ENCODE measurements around the gene NRARP. TPM values are rescaled to one million over a fixed set of nuclear protein-coding genes. Genes with fewer than 3 reads are reported as not detected.

The NRARP gene
- total RNA-seq, 1 experiment from 2014 or later, result 22.2 TPM

DNA sequence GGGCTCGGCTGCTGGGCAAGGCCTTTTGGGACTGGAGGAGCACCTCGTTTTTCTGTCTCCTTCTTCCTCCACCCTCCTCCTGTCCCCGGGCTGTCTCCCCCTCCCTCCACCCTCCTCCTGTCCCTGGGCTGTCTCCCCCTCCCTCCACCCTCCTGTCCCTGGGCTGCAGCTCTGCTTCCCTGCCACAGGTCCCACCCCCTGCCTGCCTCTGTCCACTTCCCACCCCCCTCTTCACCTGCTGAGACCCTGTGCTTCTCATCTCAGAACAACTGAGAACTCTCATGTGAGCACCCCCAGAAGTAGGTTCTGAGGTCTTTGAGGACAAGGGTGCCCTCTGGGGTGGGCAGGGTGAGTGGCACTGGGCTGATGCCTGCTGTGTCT lies 30.4 kb downstream of the NRARP start:
- TF ChIP-seq SP1 (IDR thresholded peaks at IDR 0.05; ENCODE audit: low read depth) (no peak), CTCF (IDR thresholded peaks at IDR 0.05 in 2 of 3, conservative IDR thresholded peaks at IDR 0.05 in 1 of 3; ENCODE audit: borderline replicate concordance in 1 of 3, insufficient read depth in 1 of 3, low read depth in 2 of 3, low read length in 2 of 3) (no peak), ELF1 (IDR thresholded peaks at IDR 0.05; ENCODE audit: borderline replicate concordance, low read depth) (no peak), POLR2A (IDR thresholded peaks at IDR 0.05; ENCODE audit: borderline replicate concordance, extremely low read depth, insufficient read depth, insufficient read length) (no peak), SRF (IDR thresholded peaks at IDR 0.05; ENCODE audit: low read depth) (no peak), EZH2phosphoT487 (IDR thresholded peaks at IDR 0.05; ENCODE audit: borderline replicate concordance) (no peak), FOSL1 (IDR thresholded peaks at IDR 0.05; ENCODE audit: low read depth) (no peak), SIN3A (IDR thresholded peaks at IDR 0.05; ENCODE audit: low read depth) (no peak), CBX3 (IDR thresholded peaks at IDR 0.05; ENCODE audit: low read depth) (no peak), REST (IDR thresholded peaks at IDR 0.05; ENCODE audit: low read depth) (no peak), RAD21 (IDR thresholded peaks at IDR 0.05; ENCODE audit: low read depth) (no peak), ZFX (IDR thresholded peaks at IDR 0.05) (no peak), YY1 (IDR thresholded peaks at IDR 0.05; ENCODE audit: extremely low read depth, insufficient replicate concordance, low read depth, low read length) (no peak), MAX (IDR thresholded peaks at IDR 0.05) (no peak), JUND (IDR thresholded peaks at IDR 0.05) (no peak), EGR1 (IDR thresholded peaks at IDR 0.05; ENCODE audit: low read depth) (no peak), TCF7L2 (IDR thresholded peaks at IDR 0.05; ENCODE audit: borderline replicate concordance, extremely low read depth, insufficient read depth, insufficient read length) (no peak), EZH2 (IDR thresholded peaks at IDR 0.05) (no peak)
- TF ChIP-seq, protein P1, sequence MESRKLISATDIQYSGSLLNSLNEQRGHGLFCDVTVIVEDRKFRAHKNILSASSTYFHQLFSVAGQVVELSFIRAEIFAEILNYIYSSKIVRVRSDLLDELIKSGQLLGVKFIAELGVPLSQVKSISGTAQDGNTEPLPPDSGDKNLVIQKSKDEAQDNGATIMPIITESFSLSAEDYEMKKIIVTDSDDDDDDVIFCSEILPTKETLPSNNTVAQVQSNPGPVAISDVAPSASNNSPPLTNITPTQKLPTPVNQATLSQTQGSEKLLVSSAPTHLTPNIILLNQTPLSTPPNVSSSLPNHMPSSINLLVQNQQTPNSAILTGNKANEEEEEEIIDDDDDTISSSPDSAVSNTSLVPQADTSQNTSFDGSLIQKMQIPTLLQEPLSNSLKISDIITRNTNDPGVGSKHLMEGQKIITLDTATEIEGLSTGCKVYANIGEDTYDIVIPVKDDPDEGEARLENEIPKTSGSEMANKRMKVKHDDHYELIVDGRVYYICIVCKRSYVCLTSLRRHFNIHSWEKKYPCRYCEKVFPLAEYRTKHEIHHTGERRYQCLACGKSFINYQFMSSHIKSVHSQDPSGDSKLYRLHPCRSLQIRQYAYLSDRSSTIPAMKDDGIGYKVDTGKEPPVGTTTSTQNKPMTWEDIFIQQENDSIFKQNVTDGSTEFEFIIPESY (IDR thresholded peaks at IDR 0.05; ENCODE audit: extremely low read depth, insufficient replicate concordance, low read length), result no peak
- Histone ChIP-seq H3K9me2 (ENCODE audit: insufficient read depth) (no peaks in the 10 kb centered on the region), H3K27me3 (ENCODE audit: insufficient read depth, low read length) (no peaks in the 10 kb centered on the region), H3K9me3 (ENCODE audit: control insufficient read depth in 1 of 2, insufficient read depth in 1 of 2, low read depth in 1 of 2, low read length in 2 of 2) (no peaks in the 10 kb centered on the region), H3K4me1 (ENCODE audit: control insufficient read depth in 1 of 2, insufficient read depth in 2 of 2, low read length in 2 of 2) (peaks cover 25 to 31% of the 10 kb centered on the region in 2 experiments), H3K27ac (ENCODE audit: low read depth, low read length) (no peak overlapping the region; the same call in 1 of the 2 replicates), H3K36me3 (ENCODE audit: control insufficient read depth in 1 of 2, insufficient read depth in 2 of 2, low read length in 2 of 2) (peaks cover 8 to 25% of the 10 kb centered on the region in 2 experiments; a peak in 3 of 4 replicates), H3K4me2 (ENCODE audit: low read length) (no peak overlapping the region), H4K20me1 (ENCODE audit: insufficient read depth) (no peaks in the 10 kb centered on the region), H3K4me3 (replicated peaks in 1 of 2; ENCODE audit: low read depth in 1 of 2, low read length in 2 of 2) (no peak overlapping the region), H3K9ac (ENCODE audit: low read length) (no peak overlapping the region), H3K79me2 (ENCODE audit: insufficient read depth, low read length) (no peaks in the 10 kb centered on the region), H2AFZ (ENCODE audit: low read depth, low read length, poor library complexity, severe bottlenecking) (no peak overlapping the region)
- ATAC-seq, result no peak
- POLR2A ChIA-PET, result no interaction called here
- BruUV-seq (replicated peaks), result no TSS peak
- intact Hi-C loops (cut with micrococcal nuclease), result no loop called here
- no peak for DNase-seq (ENCODE audit: low read depth, low spot score)
- RAD21 ChIA-PET (ENCODE audit: low non-redundant PET in 1 of 2, low total read pairs in 2 of 2, uncharacterized antibody in 2 of 2, unreplicated experiment in 2 of 2), result no interaction called here
- CTCF ChIA-PET, result no interaction called here
